ENCODE measurements around the gene CDCA5. TPM values are rescaled to one million over a fixed set of nuclear protein-coding genes. Genes with fewer than 3 reads are reported as not detected.
A peak's percentile ranks its signal among the peaks of the same experiment; 100 is the strongest.

Gene CDCA5
- total RNA-seq, 6 experiments from 2014 or later, result 14.3 to 28.3 (median 26.6) TPM

- Mint-ChIP-seq H3K27me3 (ENCODE audit: insufficient read depth) (no peaks in the 10 kb centered on the region; the same call in 1 of the 2 replicates), H3K4me3 (no peak overlapping the region), H3K4me1 (ENCODE audit: low read depth) (peaks cover 4% of the 10 kb centered on the region; the same call in 1 of the 2 replicates), H3K36me3 (ENCODE audit: low read depth) (no peaks in the 10 kb centered on the region), H3K9me3 (no peaks in the 10 kb centered on the region), H3K27ac (no peak overlapping the region)
- TF ChIP-seq CTCF (IDR thresholded peaks at IDR 0.05), result no peak
- DNase-seq, result no peak
These were observed 18.0 kb downstream of the CDCA5 start for GRCh38 chr11:65065851-65066250.

DNA sequence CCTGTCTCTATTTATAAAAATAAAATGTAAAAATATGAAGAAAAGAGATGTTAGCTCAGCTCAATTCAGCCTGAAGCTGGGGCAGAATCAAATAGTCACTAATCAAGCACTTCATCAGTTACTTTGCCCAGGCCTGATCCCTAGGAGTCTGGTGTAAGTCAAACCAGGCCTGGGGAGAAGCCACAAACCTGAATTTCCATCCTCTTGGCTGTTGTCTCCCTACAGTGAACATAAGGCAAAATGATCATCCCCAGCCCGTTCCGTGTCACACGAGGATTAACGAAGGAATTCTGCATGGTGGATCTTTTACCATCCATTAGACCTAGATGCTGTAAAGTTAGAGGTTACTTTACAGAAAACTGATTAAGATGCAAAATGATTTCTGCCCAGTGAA, 19.0 kb downstream of the CDCA5 start:
- Mint-ChIP-seq H3K36me3 (ENCODE audit: low read depth) (no peaks in the 10 kb centered on the region), H3K4me1 (ENCODE audit: low read depth) (peaks cover 7% of the 10 kb centered on the region; the same call in 1 of the 2 replicates), H3K9me3 (no peaks in the 10 kb centered on the region), H3K4me3 (no peak overlapping the region), H3K27me3 (ENCODE audit: insufficient read depth) (peaks cover 2% of the 10 kb centered on the region; the same call in 1 of the 2 replicates), H3K27ac (no peak overlapping the region)
- TF ChIP-seq CTCF (IDR thresholded peaks at IDR 0.05), result no peak
- DNase-seq, result no peak

GRCh38 chr11:65063532-65063931, 20.3 kb downstream of the CDCA5 start:
- H3K36me3 Mint-ChIP-seq (ENCODE audit: low read depth), result no peaks in the 10 kb centered on the region
- H3K4me3 Mint-ChIP-seq, result no peak overlapping the region
- TF ChIP-seq CTCF (IDR thresholded peaks at IDR 0.05), result no peak
- H3K4me1 Mint-ChIP-seq (ENCODE audit: low read depth), result peaks cover 7% of the 10 kb centered on the region; the same call in 1 of the 2 replicates
- H3K27me3 Mint-ChIP-seq (ENCODE audit: insufficient read depth), result peaks cover 7% of the 10 kb centered on the region
- H3K27ac Mint-ChIP-seq, result no peak overlapping the region
- no peaks in the 10 kb centered on the region for H3K9me3 Mint-ChIP-seq
- no peak for DNase-seq

DNA sequence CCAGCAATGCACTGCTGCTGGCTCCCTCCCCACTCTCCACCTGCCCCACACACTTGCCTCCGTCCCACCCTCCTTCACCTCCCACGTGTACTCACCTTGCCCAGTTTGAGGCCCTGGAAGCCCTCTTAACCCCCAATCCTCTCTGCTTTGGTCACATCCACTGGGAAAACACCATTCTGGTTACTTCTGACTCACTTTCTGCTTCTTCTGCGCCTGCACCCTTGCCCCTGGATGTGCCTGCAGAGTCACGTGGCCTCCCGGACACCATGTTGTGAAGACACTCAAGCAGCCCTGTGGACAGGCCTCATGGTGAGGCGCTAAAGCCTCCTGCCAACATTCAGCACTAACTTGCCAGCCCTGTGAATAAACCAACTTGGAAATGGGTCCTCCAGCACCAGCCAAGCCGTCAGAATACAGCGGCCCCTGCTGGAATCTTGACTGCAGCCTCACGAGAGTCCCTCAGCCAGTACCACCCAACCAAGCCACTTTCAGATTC, 22.9 kb downstream of the CDCA5 start:
- H3K36me3 Mint-ChIP-seq (ENCODE audit: low read depth), result no peaks in the 10 kb centered on the region
- no peak overlapping the region for H3K27ac Mint-ChIP-seq
- no peaks in the 10 kb centered on the region for H3K9me3 Mint-ChIP-seq
- H3K4me3 Mint-ChIP-seq, result no peak overlapping the region
- DNase-seq, result peak; percentile 17
- peaks cover 7% of the 10 kb centered on the region; the same call in 1 of the 2 replicates for H3K4me1 Mint-ChIP-seq (ENCODE audit: low read depth)
- peaks cover 9% of the 10 kb centered on the region for H3K27me3 Mint-ChIP-seq (ENCODE audit: insufficient read depth)
- TF ChIP-seq CTCF (IDR thresholded peaks at IDR 0.05), result peak; percentile 61

GRCh38 chr11:65059959-65060824, 23.6 kb downstream of the CDCA5 start:
- H3K4me3 Mint-ChIP-seq, result no peak overlapping the region
- H3K27me3 Mint-ChIP-seq (ENCODE audit: insufficient read depth), result peaks cover 9% of the 10 kb centered on the region
- no peaks in the 10 kb centered on the region for H3K9me3 Mint-ChIP-seq
- H3K27ac Mint-ChIP-seq, result no peak overlapping the region
- no peaks in the 10 kb centered on the region for H3K36me3 Mint-ChIP-seq (ENCODE audit: low read depth)
- no peak for TF ChIP-seq CTCF (IDR thresholded peaks at IDR 0.05)
- H3K4me1 Mint-ChIP-seq (ENCODE audit: low read depth), result peaks cover 7% of the 10 kb centered on the region; the same call in 1 of the 2 replicates
- DNase-seq, result no peak

Data from HFFc6 (cell line).